ENCODE results near the gene ERBIN. TPM values are rescaled to one million over a fixed set of nuclear protein-coding genes. Genes with fewer than 3 reads are reported as not detected.

Gene ERBIN
- total and polyA plus RNA-seq, 2 of the 4 experiments (the other 2 are of a cell fraction): 25.8 to 70.1 TPM

- ATAC-seq (ENCODE audit: low read depth): no peak
- Histone ChIP-seq H2AFZ (replicated peaks; ENCODE audit: low read length, poor library complexity) (no peak overlapping the region), H3K27ac (ENCODE audit: insufficient read depth, low read length) (no peak overlapping the region), H3K9me3 (ENCODE audit: control insufficient read depth, insufficient read depth, low read length) (no peaks in the 10 kb centered on the region), H3K14ac (replicated peaks; ENCODE audit: low read depth, low read length) (no peak overlapping the region), H3K18ac (ENCODE audit: low read depth, low read length) (no peak overlapping the region; the same call in 1 of the 2 replicates), H2BK20ac (ENCODE audit: low read depth, low read length) (no peak overlapping the region), H4K8ac (ENCODE audit: low read depth in 2 of 2, low read length in 2 of 2) (no peak overlapping the region), H3K4me3 (ENCODE audit: insufficient read depth, low read depth, low read length) (no peak overlapping the region), H3K36me3 (ENCODE audit: control insufficient read depth, insufficient read depth, low read length) (peaks cover 8% of the 10 kb centered on the region), H3K9me1 (ENCODE audit: insufficient read depth, low read length) (peaks cover 19% of the 10 kb centered on the region), H3K23ac (ENCODE audit: low read depth, low read length) (peak overlapping the region; percentile 67; the same call in 1 of the 2 replicates), H3K4me2 (ENCODE audit: low read depth, low read length) (peak overlapping the region; percentile 56; the same call in 1 of the 2 replicates), H2BK120ac (ENCODE audit: low read depth, low read length) (no peak overlapping the region), H3K56ac (ENCODE audit: extremely low read depth, insufficient read depth, low read length) (no peak overlapping the region), H3K4ac (ENCODE audit: low read depth, low read length) (no peak overlapping the region), H2AK5ac (ENCODE audit: low read depth, low read length) (no peak overlapping the region), H3K9ac (ENCODE audit: low read depth, low read length) (no peak overlapping the region), H2BK5ac (ENCODE audit: low read depth, low read length, poor library complexity, severe bottlenecking) (no peak overlapping the region), H4K20me1 (ENCODE audit: insufficient read depth, low read length) (peaks cover 65% of the 10 kb centered on the region), H3K79me1 (ENCODE audit: low read depth in 1 of 2, low read length in 2 of 2) (peaks cover 3 to 58% of the 10 kb centered on the region in 2 experiments; a peak in 3 of 4 replicates), H3K27me3 (ENCODE audit: control insufficient read depth, insufficient read depth, low read length) (no peaks in the 10 kb centered on the region), H4K91ac (ENCODE audit: insufficient read depth, low read depth, low read length) (no peak overlapping the region), H4K5ac (ENCODE audit: low read depth, low read length) (no peak overlapping the region), H2BK15ac (ENCODE audit: low read depth, low read length) (no peak overlapping the region), H2AK9ac (replicated peaks; ENCODE audit: low read depth, low read length, poor library complexity) (no peak overlapping the region), H3K4me1 (ENCODE audit: control insufficient read depth, insufficient read depth, low read length) (peaks cover 16% of the 10 kb centered on the region)
- TF ChIP-seq MXI1 (IDR thresholded peaks at IDR 0.05; ENCODE audit: borderline replicate concordance, low read depth, low read length): no peak
- TF ChIP-seq RCOR1 (IDR thresholded peaks at IDR 0.05; ENCODE audit: insufficient replicate concordance, low read length): no peak
- TF ChIP-seq MAZ (IDR thresholded peaks at IDR 0.05; ENCODE audit: borderline replicate concordance, low read depth, low read length): no peak
- TF ChIP-seq CTCF (conservative IDR thresholded peaks at IDR 0.05; ENCODE audit: low read depth, low read length): no peak
- no peak for TF ChIP-seq CEBPB (IDR thresholded peaks at IDR 0.05; ENCODE audit: low read depth, low read length)
- in situ Hi-C loops (cut with MboI; ENCODE audit: low sequenced_read_pairs): no loop called here
- CTCF ChIA-PET: no interaction called here
- DNase-seq: no peak
- BruUV-seq (replicated peaks): no TSS peak
- intact Hi-C loops (cut with micrococcal nuclease): no loop called here
- dilution Hi-C loops (cut with HindIII; ENCODE audit: low sequenced_read_pairs, unreplicated experiment): no loop called here
- POLR2A ChIA-PET (ENCODE audit: unreplicated experiment): no interaction called here
- WGBS, 2 experiments (ENCODE audit: extremely low coverage in 2 of 2, insufficient read length in 1 of 2): no CpG with 5 or more reads among the region's 1 CpG
Observed at GRCh38 chr5:65981548-65981947, 55.2 kb downstream of the ERBIN start.
